HG02759 (cell line): ENCODE measurements around the gene GPLD1.

ENCODE experiments used
- ATAC-seq: cut with Tn5 transposase; IDR thresholded peaks from one replicate; pipeline ENCODE4 v1.9.1; 2021; ENCODE audit warnings: mild to moderate bottlenecking, moderate library complexity; ENCODE audit not compliant: unreplicated experiment

GPLD1 gene

GRCh38 chr6:24501914-24502313 lies 12.5 kb upstream of the GPLD1 start:
- ATAC-seq, result no peak

DNA sequence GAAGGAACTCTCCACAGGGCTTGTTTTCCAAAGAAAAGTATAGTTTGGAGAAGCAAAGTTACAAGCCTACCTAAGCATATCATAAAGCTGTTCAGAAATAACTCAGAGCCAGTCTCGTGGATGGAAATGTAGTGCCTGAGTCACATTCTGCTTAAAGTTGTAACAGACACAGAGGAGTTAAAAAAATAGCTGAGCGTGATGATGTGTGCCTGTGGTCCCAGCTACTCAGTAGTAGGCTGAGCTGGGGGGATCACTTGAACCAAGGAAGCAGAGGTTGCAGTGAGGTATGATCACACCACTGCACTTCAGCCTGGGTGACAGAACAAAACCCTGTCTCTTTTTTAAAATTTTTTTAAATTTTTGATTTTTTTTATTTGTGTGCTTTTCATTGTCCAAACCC lies 12.0 kb upstream of the GPLD1 start:
- ATAC-seq, result no peak

DNA sequence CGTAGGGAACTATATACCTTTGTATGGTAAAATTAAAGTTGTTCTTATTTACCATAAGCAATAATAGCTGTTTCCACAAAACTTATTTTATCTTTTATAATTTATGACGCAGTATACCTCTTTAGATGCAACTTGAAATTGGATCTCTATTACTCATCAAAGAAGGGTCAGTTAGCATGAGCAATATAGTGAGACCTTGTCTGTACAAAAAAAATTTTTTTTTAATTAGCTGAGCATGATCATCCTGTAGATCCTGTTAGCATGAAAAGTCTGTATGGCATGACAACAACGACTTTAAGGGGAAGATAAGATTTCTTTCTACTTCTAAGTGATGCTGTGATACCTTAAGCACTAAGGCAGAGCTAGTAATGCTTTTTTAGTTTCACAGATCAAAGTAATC lies 11.3 kb upstream of the GPLD1 start:
- ATAC-seq, result no peak

DNA sequence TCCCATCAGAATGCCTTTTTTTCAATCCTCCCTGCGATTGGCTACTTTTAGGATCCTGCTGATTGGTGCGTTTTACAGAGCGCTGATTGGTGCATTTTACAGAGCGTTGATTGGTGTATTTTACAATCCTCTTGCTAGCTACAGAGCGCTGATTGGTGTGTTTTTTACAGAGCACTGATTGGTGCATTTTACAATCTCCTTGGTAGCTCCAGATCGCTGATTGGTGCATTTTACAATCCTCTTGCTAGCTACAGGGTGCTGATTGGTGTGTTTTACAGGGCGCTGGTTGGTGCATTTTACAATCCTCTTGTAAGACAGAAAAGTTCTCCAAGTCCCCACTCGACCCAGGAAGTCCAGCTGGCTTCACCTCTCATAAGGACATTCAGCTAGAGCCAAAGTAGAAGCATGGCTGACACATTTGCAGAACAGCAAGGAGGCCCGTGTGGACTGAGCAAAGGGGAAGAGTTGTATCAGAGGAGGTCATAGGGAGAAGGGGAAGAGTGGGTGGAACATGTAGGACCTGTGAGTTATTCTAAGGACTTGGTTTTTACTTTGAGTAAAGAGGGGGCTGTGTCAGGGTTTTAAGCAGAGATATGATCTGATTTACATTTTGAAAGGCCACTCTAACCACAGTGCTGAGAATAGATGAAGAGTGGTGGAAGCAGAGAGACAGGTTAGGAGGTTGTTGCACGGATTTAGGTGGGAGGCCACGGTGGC lies 8.0 kb upstream of the GPLD1 start:
- no peak for ATAC-seq

GRCh38 chr6:24494821-24495795 lies 5.7 kb upstream of the GPLD1 start, which contains the start of gene ALDH5A1:
Gene ALDH5A1, plus strand, starts transcription at chr6:24494969. Its CDS starts 28 bp downstream, at chr6:24494997.
- ATAC-seq, result peak; percentile 65

DNA sequence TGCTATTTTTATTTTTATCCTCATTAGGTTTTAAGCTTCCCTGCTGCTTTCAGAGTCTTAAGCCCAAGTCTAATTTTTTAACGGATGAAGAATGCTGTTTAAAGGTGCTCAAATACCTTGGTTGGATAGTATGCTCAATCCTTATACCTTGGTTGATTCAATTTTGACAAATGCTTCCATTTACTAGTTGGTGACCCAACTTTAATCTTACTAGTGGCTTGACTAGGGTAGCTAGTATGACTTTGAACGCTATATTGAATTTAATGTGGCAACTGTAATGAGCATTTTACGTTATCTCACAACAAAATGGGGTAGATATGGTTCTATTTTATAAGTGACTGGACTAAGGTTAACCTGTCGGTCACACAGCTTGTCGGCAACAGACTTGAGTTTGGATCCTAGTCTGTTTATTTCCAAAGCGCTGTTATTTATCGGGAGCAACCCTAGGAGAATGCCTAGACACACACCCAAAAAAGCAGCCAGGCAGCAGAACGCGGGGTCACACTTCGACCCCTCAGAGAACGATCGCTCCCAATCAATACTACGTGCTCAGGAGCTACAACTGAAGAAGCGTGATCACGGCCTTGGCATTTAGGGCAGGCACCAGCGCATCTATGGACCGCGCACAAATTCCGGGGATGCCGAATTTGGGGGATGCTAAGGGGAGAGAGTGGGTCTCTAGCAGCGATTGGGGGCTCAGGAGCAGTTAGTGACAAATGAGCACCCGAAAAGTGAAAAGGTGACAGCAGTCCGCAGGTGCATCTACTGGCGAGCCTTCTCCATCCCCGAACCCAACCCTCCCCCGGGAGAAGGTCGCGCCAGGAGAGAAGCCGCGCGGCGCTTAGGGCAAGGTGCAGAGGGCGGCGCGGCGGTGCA lies 4.8 kb upstream of the GPLD1 start:
- peak; percentile 0 for ATAC-seq

DNA sequence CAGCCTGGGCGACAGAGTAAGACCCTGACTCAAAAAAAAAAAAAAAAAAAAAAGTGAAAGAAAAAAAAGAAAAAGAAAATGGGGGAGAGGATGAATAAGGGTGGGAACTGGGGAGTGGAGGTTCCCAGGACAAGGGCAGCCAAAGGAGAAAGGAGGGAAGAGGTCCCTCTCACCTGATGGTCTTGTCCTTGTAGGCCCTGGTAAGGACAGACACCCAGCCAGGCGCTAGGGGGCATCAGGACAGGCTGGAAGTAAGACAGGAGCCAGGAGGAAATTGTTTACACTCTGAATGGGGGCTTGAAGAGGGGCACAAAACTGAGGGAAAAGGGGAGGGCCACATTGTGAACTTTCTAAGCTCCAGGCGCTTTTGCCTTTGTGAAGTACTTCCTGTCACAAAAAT lies 3.1 kb upstream of the GPLD1 start:
- ATAC-seq, result no peak

- no peak for ATAC-seq
Measured at GRCh38 chr6:24490948-24491347, 1.6 kb upstream of the GPLD1 start.

DNA sequence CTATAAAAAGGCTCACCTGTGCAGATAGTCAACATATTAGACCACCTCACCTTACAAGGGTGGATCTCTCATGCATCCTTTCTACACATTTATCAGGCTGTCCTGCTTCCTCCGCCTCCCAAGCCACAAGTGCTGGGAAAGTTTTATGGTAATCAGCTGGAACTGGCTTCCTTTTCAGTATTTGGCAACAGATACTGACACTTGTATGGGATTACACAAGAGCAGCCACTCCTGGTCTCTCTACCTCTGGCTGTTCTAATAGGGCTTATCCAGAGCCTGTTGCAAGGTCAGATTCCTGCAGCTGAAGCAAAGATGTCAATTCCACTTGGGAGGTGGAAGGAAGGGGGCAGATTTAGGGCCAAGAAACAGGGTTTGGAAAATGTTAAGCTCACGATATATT lies 503 bp upstream of the GPLD1 start:
- no peak for ATAC-seq

DNA sequence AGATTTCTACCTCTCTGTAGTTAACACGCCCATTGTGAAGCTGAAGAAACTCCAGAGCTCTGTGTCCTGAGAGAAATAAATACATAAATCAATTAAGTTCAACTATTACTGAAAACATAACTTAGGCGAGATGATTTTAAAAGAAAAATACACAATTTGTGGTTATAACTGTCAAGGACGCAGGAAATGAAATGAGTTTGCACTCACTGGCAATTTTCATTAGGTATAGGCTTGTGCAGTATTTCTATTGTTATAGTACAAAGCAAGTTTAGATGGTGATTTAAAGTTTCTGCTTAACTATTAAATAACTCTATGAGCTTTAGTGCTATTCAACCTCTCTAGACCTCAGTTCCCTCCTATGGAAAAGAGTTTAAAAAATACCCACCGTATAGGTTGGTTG lies 3.3 kb downstream of the GPLD1 start:
- ATAC-seq, result no peak

DNA sequence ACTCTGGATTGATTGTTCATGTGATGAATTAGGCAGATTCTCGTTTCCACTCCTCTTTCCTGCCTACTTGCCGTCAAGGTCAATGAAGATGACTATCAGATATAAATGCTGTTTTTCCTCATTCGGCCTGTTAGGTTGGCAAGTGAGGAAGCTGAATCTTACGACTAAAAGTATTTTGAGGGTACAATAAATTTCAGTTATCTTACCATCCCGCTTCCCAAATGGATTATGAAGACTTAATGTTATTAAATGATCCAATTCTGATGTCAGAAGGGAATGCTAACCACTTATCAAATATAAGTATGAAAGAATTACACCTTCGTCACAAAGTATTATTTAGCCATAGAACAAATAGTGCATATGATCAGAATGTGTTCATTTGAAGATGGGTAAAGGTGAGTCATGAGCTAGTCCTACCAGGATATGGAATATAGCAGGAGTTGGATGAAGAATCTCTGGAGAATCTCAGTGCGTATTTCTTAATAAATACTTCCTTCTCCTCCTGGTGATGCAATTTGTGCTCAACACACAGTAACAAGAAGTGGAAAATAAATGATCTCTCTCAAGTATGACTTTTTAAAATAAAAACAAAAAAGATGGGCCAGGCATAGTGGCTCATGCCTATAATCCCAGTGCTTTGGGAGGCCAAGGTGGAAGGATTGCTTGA lies 4.6 kb downstream of the GPLD1 start:
- no peak for ATAC-seq

DNA sequence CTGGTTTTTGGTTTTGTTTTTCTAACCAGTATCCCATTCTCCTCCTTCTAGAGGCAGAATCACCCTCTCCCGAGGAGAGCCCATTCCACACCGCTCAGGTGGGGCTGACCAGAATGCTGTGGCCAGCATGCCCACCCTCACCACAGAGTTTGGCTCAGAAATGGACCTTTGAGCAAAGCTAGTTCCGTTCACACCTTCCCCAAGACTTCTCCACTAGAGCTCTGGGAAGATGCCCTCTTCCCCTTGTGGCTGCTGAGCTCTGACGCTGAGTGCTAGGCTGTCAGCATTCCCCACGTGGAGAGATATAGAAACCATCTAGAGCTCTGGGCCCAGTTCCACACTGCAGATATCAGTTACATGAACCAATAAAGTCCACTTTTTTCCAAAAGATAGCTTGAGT lies 7.9 kb downstream of the GPLD1 start:
- no peak for ATAC-seq

DNA sequence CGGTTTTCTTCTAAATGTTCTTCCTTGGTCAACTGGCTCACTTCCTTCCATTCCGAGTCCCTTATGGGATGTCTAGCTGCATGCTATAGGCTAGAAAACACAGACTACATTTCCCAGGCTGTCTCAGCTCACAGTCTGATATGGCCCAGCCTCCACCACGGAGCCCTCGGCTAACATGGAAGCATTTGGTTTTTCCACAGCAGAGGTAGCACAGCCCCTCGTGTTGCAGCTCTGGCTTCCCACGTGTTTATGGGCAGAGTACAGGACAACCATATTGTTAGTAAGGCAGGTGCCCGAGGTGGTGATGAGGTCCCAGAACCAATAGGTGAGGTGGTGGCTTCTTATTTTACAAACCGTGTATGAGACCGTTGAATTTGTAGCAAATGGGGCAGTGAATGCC lies 8.7 kb downstream of the GPLD1 start:
- no peak for ATAC-seq

GRCh38 chr6:24478903-24479302 lies 10.5 kb downstream of the GPLD1 start:
- no peak for ATAC-seq

- no peak for ATAC-seq
Measured at GRCh38 chr6:24477070-24477469, 12.3 kb downstream of the GPLD1 start.

GRCh38 chr6:24476631-24477030 lies 12.7 kb downstream of the GPLD1 start:
- no peak for ATAC-seq

DNA sequence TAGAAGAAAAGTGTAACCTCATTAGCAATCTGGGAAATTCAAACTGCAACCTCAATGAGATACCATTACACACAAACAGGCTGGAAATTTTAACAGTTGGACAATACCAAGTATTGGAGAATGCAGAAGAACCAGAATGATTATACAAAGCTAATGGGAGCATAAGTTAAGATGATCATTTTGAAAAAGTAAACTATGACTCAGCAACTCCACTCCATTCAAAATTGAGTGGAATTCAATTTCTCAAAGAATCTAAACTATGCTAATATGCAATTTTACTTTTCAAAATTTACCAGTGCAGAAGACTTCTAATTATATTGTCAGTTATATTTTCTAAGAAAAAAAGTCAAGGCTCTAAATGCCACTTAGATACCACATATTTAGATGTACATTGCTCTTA lies 17.2 kb downstream of the GPLD1 start:
- no peak for ATAC-seq

GRCh38 chr6:24469811-24470210 lies 19.6 kb downstream of the GPLD1 start:
- no peak for ATAC-seq

DNA sequence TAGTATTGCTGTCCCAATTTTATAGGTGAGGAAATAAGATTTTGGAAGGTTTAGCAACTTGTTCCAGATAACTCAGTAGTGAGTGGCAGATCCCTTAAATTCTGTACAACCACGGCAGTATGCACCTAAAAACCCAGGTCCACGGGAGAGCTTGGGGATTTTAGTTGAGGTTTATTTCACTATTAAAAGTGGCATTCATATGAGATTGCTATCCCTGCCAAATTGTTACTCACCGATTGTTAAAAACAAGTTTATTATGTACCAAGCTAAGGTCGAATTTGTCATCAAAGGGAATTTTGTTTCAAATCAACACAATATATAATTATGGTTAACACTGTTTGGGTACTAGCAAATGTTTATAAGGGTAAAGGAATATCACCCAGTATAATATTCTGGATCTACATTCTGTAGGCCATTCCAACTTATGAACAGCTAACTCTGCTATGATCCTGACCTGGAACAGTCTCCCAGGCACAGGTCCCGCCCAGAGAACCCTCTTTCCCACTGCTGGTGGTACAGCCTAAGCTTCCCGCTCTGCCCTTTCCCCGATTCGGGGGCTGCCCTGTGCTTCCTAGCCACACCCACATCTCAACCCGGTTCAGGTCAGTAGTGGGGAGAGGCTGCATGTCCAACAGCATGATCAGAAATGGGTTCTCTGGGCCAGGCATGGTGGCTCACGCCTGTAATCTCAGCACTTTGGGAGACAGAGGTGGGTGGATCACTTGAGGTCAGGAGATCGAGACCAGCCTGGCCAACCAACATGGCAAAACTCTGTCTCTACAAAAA lies 24.9 kb downstream of the GPLD1 start:
- ATAC-seq, result no peak

- ATAC-seq, result no peak
Measured at GRCh38 chr6:24460966-24461365, 28.4 kb downstream of the GPLD1 start.
